HTR-8/SVneo (cell line): Measurements from ENCODE around the gene GRIK3.
A peak's percentile ranks its signal among the peaks of the same experiment; 100 is the strongest.
"Not testable (repeated sequence)": the region's sequence is repeated elsewhere in the genome, so short reads cannot be mapped to it uniquely, and the experiment has no call there.

ENCODE experiments used
- DNase-seq: peaks from one replicate; pipeline ENCODE4 v3.0.0; 2011; ENCODE audit warnings: low spot score, mixed read lengths; ENCODE audit not compliant: insufficient read length
- FAIRE-seq: peaks from 2 replicates; lab custom pipeline; 2011; peaks lifted over from hg19 to GRCh38; lab: Jason Lieb, UNC

Gene GRIK3

DNA sequence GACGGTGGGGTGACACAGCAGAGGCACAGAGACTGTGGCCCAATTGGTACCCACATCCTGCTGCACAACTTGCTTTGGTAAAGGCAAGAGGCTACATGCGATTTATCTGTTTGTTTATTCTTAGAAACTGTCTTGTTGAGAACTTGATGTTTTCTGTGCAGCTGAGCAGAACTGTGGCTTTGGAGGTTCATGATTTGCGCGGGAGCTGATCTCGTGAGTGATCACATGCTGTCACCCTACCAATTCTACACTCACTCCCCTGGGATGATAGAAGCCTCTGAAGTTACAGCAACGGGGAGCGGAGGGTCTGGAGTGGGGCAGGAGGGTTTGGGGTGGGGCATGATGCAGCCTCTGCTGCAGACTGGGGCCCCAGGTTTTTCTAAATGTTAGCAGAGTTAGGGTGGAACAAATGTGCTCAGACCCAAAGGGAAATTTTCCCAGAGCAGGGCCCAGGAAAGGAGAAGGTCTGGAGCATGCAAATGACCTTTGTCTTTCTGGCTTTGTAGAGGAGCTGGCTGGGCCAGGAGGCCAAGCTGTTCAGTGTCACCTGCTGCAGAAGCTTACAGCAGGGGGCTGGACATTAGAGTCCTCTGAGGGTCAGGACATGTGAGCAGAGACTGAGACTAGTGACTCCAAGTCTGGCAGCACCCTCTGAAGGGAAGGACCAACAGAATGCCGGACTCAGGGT lies 83.6 kb downstream of the GRIK3 start:
- no peak for DNase-seq

DNA sequence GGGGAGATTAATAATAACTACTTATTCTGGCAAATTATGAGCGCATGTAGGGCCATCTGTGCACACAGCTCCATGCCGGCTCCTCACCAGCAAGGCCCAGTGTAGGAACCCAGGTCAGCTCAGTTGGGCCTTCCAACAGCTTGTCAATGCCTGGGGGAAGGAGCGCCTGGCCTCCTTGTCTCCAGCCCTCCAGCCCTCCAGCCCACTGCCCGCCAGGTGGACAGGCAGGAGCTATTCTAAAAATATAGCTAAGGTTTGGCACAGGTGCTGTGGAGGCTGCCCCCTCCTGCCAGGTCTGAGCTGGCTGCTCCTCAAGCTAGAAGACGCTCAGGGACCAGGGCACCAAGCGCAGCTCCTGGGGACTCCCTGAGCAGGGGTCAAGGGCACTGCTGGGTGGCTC lies 85.7 kb downstream of the GRIK3 start:
- FAIRE-seq (no peak), DNase-seq (no peak)

More for the DNA sequence above, 83.6 kb downstream of the GRIK3 start:
- FAIRE-seq: no peak

DNA sequence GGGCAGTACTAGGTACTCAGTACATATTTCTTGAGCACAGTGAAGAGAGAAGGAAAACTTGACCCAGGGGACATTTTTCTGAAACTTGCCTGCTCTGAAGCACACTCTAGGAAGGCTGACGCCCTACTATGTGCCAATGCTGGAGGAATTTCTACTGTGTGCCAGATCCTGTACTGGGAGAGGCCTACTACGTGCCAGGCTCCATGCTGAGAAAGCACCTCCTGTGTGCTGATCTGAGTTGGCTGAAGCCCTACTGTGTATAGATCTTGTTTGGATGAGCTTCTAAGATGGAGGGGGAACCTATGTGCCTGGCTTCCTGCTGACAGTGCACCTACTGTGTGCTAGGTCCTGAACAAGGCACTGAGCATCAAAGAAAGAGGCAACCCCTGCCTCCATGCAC lies 86.2 kb downstream of the GRIK3 start:
- FAIRE-seq: no peak
- DNase-seq: no peak

DNA sequence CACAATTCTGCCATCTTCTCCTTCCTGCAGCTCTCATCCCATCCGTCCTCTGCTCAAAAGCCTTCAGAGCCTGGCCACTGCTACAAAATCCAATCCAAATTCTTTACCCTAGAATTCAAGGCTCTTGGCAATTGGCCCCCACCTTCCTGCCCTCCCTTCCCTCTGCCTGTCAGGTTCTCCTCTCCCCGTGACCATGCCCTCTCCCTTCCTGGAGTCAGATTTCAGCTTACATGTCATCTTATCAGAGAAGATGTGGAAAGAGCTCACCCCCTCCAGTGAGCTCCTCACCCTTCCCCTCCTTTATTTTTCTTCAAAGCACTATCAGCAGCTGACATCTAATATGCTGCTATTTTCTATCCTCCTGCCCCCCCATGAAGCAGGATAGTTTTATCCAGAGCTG lies 86.9 kb downstream of the GRIK3 start:
- FAIRE-seq: no peak
- no peak for DNase-seq

DNA sequence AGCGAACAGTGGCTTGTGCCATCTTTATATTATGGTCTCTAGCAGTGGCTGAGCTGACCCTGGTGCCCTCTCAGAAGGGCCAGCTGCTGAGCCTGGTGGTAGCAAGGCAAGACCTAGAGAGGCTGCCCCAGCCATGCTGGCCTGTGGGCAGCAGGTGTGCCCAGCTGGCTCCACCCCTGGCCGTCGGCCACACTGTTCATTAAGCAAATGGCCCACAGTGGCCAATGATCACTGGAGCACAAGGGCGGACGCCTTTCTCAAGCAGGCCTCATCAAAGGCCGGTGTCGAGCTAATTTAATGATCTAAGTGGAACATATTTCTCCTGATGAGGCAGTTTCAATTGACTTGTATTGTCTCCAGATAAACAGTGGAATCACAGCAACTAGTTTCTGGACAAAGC lies 89.4 kb downstream of the GRIK3 start:
- no peak for FAIRE-seq
- no peak for DNase-seq

DNA sequence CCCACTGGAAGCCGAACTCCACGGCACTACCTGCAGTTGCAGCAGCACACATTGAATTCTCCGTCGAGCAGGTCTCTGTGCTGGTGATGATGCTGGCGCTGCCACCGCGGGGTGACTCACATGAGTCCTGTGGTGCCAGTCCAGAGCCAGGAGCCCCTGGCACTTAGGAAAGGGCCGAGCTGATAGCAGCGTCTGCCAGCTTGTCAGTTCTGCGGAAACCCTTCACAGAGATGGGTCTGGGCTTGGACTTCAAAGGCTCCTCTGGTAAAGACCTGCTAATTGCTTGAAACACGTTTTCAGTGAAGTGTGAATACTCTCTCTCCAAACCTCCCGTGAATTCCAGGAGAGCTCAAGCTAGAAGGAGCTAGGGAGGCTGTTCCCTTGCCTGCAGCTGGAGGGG lies 92.2 kb downstream of the GRIK3 start:
- FAIRE-seq (no peak), DNase-seq (no peak)

DNA sequence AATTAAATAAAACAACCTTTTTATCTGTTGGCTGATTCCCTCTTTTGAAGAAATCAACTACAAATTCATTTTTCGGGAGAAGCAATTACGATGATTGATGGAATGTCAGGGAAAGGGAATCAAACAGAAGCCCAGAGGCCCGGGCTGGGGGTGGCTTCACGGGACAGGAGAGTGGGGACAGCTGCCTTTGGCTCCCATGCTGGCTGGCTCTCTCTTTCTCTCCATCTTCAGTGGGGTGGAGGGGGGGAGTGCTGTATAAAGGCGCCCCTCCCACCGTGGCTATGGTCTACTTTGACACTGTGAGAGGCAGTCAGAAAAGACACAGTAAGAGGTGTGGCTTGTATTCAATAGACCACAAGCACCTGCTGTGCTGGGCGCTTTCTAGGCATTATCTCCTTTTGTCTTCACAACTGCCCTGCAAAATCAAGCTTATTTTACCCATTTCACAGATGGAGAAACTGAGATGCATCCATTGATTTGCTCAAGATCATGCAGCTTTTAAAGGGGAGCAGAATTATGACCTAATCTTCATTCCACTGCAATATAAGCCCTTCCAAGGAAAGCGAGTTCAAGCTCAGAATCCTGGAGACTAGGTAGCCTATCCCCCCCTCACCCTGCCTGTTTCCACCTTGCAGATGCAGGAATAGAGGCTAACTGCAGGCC lies 92.9 kb downstream of the GRIK3 start:
- DNase-seq (no peak), FAIRE-seq (no peak)

DNA sequence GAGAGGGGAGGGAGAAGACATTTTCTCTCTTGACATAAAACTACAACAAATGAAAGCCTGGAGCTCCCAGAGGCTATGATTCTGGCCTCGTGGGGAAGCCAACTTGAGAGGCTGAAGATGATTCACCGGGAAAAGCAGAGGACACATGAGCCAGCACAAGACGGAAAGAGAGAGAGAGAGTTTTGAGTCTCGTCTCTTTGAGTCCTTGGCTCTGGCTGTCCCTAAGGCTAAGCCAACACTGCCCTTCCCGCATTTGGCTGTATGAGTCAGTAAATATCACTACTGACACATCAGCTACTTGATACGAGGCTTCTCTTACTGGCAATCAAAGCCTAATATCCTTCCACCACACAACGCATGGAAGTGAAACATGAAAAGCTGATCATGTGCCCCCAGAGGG lies 95.5 kb downstream of the GRIK3 start:
- no peak for FAIRE-seq
- no peak for DNase-seq

DNA sequence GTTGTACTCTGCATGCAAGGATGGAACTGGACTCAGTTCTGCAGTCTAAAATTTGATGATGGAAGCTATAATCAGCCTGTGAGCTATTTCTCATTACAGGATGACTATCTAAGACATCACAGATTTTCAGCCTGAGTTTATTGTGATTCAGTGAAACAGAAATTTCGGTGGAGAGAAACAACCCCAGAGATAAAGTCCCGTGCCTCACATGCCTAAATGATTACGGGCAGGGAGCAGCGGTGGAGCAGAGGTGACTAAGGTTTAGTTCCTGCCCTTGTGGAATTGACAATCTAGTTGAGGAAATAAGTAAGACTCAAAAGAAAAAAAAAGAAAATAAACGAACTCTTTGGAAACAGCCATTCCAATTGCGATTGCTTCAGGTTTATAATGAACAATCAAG lies 96.9 kb downstream of the GRIK3 start:
- DNase-seq (no peak), FAIRE-seq (no peak)

DNA sequence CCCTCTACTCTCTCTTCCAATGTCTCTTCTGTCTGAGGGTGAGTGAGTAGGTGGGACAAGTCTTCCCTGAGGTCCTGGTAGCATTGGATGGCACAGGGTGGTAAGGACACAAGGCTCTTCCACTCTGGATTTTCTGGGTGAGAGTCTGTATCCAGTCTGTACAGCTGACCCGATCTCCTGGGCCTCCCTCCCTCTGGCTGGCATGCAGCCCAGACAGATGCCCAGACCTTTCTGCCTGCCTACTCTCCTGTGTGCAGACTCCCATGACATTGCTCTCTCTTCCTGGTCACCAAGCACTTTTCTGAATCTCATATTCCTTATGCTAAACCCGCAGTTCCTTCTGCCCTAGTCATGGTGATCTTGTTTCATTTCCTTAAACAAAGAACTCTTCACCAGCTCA lies 100.3 kb downstream of the GRIK3 start:
- DNase-seq: no peak
- no peak for FAIRE-seq

DNA sequence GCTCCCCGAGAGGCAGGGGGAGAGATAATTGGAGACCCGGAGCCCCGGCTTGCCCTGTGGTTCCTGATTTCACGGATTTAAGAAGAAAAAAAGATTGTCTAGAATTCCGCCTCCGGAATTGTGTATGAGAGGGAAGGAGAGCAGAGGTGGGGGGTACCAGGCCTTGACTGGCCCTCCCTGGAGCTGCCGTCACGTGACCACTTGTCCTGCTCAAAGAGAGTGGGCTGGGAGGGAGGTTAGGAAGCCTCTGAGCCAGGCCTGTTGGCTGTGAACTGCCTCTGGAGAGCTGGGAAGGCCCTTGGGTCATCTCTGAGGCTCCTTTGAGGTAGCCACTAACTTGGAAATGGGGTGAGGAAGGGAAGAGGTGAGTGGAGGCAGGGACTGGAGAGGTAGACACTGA lies 106.5 kb downstream of the GRIK3 start:
- no peak for DNase-seq

DNA sequence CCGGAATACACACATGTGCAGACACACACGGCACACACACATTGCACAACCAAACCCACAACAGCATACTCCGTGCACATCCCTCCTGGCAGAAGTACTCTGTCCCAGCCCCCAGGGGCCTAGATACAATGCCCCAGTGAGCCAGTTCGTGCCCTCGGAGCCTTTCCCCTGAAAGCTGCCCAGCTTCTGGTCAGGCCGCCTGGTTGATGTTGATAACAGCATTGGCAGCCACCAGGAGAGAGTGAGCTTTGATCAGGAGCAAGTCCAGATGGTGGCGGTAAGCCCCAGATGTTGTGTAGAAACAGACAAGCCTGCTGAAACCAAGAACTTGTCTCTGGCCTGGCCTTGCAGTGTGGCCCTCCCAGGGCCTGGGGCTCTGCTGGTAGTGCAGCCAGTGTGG lies 109.1 kb downstream of the GRIK3 start:
- FAIRE-seq: no peak
- no peak for DNase-seq

More for the DNA sequence above, 106.5 kb downstream of the GRIK3 start:
- FAIRE-seq: no peak

DNA sequence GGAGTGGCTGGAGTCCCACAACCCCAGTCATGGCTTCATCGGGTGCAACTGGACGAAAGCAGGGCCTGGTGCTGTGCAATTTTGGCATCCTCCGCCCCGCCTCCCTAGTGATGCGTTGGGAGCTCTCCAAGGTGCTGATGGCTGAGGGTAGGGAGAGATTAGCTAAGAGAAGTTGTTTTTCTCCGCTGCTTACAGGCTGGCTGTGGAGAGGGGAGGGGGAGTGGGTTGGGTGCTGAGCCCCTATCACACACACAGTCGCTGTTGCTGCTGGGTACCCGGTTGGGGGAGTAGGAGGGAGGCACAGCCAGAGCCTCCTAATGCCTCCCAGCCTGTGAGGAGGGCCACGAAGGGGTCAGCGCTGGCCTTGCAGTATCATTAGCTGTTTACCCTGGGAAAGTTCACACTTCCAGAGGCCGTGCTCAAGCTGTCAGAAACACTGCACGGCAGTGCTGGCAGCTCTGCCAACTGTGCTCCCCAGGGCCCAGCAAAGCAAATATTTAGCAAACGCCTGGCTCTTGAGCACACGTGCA lies 110.0 kb downstream of the GRIK3 start:
- DNase-seq: peak; percentile 14
- no peak for FAIRE-seq

DNA sequence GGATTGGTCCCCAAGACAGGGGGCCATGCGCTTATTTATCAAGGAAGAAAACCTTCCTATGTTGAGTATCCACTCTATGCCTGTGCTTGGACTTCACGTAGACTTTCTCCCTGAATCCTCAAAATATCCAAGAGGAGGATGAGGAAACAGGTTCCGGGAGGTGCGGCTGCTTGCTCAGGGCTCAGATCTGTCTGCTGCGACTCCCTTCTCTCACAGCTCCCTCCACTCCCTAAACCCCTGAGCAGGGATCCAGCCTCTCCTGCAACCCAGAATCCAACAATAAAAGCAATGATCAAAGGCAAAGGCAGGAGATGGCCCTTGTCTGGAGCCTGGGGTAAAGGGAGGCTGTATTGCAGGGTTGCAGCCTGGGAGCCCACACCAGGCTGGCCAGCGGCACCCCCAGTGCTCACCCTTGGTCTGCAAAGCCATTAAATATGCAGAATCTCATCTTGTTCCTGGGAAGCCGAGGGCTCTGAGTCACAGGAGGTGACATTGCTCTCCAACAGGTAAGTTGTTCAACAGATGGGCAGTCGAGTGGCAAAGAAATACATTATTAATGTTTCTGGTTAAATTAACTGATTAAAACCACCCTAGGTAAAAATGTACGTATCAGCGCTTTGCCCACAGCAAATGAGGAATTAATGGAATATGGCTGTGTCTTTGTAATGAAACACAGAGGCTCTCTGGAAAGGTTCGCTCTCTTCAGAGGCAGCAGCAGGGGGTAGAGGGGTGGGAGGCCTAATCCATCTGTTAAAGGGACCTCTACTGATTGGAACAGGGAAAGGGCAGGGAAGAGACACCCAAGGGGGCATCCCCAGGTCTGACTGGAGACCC lies 111.5 kb downstream of the GRIK3 start:
- DNase-seq (no peak), FAIRE-seq (no peak)

DNA sequence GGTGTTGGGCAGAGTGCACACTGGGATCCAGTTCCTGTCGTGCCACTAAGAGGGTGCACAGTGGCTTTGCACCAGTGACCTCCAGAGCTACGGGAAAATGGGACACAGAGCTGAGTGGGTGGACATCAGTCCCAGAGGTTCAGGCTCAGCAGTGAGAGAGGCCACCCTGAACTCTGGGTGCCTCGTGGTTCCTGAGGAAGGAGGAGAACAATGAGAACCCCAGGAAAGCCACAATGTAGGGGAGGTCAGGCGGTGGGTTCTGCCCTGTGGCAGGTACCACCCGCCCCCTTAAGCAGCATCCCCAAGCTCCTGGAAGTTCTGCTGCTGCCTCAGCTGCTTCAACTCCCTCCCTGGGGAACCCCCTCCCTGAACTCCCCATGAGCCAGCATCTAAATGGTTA lies 112.2 kb downstream of the GRIK3 start:
- no peak for FAIRE-seq

DNA sequence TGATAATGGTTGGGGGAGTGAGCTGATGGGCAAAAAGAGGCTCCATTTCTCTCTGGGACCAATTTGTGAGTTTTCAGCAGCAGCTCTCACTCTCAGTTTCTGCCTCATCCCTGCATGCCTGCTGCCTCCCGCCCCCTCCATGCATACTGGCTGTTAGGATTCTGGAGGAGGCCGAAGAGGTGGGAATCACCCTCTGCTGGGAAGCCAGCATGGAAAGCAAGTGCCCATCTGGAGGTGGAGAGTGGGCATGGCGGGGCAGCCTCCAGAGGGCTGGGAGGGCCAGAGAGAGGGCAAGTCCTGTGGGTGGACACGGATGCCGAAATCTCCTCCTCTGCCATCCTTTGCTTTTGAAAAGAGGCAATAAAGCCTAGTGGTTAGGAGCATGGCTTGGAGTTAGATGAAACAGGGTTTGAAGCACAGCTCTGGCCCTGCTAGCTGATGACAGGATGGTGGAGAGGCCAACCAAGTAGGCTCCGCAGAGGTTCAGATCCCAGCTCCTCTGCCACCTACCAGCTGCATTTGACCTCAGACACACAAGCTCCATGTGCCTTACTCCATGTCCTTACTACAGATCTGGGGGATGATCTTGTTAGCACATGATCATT lies 113.4 kb downstream of the GRIK3 start:
- FAIRE-seq (no peak), DNase-seq (no peak)

More for the DNA sequence above, 112.2 kb downstream of the GRIK3 start:
- no peak for DNase-seq

DNA sequence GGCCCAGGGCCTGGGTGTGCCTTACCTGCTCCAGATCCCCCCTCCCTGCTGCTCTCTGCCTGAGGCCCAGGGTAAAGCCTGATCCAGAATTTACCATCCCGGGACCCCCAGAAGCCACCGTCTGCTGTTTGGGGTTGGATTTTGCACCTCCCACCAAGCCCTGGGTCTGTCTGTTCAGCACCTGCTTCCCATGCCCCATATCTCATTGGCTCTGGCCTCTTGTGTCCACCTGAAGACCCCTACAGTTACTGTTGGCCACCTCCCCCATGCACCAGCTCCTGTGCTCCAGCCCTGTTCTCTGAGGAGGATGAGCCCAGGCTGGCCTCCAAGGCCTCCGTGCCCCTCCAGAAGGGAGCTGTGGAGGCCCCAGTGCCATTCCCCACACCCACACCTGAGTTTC lies 113.9 kb downstream of the GRIK3 start:
- no peak for DNase-seq
- no peak for FAIRE-seq

DNA sequence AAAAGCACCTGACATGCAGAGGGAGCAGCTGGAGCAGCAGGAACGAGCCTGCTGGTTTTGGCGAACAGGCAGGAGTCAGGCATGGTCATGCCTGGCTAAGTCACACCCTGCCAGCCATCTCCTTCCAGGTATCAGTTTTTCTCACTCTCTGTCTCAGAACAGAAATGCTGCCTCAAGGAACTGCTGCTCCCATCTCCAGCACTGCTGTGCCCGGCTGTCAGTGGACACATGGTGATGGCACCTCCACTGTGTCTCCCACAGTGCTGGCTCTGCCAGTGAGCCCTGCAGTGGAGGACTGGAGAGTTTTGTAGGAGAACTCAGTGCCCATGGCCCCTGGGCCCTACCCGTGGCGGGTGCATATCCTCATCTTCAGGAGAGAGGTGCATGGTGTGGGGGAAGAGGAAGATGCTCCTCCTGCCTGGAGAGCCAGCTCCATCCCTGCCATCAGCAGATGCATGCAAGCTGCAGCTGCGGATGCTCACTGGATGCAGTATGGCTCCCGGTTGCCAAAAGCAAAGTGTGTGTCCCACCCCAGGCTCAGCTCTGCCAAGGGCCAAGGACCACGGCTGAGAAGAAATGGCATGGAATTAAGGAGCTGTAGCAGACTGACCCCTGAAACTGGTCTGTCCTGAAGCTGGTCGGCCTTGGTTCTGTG lies 114.7 kb downstream of the GRIK3 start:
- DNase-seq (no peak), FAIRE-seq (no peak)

DNA sequence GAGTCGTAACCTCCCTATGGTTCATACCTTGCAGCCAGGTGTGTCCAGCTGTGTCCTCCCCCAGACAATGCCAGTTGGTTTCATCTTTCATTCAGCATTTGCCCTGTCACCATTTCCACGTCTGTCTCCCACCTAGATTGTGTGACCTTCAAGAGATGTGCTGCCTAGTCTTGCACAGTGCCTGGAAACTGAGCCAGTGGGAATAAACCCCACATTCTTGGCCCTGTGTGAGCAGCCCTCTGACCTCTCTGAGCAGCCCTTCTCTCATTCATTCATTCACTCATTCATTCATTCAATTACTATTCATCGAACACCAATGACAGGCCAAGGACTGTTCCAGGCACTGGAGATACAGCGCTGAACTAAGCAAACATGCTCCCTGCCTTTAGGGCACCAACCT lies 115.7 kb downstream of the GRIK3 start:
- DNase-seq: no peak

DNA sequence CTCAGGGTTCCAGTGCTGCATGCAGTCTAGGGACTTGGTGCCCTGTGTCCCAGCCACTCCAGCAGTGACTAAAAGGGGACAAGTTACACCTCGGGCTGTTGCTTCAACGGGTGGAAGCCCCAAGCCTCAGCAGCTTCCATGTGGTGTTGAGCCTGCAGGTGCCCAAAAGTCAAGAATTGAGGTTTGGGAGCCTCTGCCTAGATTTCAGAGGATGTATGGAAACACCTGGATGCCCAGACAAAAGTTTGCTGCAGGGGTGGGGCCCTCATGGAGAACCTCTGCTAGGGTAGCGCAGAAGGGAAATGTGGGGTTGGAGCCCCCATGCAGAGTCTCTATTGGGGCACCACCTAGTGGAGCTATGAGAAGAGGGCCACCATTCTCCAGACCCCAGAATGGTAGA lies 117.8 kb downstream of the GRIK3 start:
- not testable (repeated sequence) for FAIRE-seq, DNase-seq

More for the DNA sequence above, 115.7 kb downstream of the GRIK3 start:
- no peak for FAIRE-seq
